GM18519 (cell line): ENCODE data around the gene EZH1.
"Not testable (repeated sequence)": the region's sequence is repeated elsewhere in the genome, so short reads cannot be mapped to it uniquely, and the experiment has no call there.

Source experiments
- ATAC-seq: cut with Tn5 transposase; IDR thresholded peaks from one replicate; pipeline ENCODE4 v1.9.1; 2021; ENCODE audit warnings: mild to moderate bottlenecking, moderate library complexity; ENCODE audit not compliant: unreplicated experiment, low FRiP score

The EZH1 gene

GRCh38 chr17:42773290-42774035, 28.6 kb upstream of the EZH1 start, which contains the start of gene VPS25:
Gene VPS25 (plus strand): TSS chr17:42773449. CDS start chr17:42773476, 27 bp downstream.
- ATAC-seq = no peak

DNA sequence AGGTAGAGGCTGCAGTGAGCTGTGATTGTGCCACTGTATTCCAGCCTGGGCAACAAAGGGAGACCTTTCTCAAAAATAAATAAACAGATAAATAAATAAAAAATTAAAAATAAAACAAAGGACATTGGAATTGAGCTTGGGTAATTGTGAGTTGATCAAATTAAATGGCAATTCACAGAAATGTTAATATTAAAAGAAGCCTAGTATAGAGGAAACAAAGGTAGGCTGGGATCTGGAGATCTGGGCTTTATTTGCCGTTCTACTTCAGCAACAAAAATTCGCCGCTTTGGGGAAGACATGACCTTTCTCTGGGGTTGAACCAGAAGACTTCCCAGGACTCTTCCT, 28.1 kb upstream of the EZH1 start:
- ATAC-seq = no peak

DNA sequence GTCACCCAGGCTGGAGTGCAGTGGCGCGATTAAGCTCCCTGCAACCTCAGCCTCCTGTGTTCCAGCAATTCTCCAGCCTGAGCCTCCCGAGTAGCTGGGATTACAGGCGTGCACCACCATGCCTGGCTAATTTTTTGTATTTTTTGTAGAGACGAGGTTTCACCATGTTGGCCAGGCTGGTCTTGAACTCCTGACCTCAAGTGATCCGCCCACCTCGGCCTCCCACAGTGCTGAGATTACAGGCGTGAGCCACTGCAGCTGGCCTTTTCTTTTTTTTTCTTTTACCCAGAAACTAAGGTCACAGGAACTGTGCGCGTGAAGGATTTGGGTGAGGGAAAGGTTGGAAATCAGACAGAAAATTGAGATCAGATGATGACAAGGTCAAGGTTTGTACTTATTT, 25.1 kb upstream of the EZH1 start:
- not testable (repeated sequence) for ATAC-seq

DNA sequence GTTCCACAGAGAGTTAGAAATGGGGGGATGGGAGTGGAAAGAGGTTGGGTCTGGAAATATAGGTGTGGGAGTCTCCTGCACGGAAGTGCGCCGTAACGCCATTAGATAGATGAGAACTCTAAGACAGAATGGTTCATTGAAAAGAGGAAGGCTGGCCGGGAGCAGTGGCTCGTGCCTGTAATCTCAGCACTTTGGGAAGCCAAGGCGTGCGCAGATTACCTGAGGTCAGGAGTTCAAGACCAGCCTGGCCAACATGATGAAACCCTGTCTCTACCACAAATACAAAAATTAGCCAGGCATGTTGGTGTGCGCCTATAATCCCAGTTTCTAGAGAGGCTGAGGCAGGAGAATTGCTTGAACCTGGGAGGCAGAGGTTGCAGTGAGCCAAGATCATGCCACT, 23.2 kb upstream of the EZH1 start:
- ATAC-seq = not testable (repeated sequence)

DNA sequence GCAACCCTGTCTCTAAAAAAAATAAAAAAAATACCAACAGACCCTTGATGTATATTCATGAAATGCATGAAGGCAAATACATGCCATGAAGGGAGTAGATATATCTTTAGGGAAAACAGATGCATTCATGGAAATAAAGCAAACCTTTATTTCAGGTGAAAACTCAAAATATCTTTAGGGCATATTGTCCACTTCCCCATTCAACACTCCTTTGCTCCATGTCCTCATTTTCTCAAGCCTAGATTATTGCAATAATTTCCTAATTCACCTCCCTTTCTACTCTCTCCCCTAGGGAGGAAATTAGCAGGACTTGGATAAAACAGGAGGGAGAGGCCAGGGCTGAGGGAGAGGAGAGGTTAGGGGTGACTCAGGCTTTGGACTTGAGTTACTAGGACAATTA, 22.7 kb upstream of the EZH1 start:
- no peak for ATAC-seq

- no peak for ATAC-seq
These were observed 21.3 kb upstream of the EZH1 start for GRCh38 chr17:42766124-42766523.

DNA sequence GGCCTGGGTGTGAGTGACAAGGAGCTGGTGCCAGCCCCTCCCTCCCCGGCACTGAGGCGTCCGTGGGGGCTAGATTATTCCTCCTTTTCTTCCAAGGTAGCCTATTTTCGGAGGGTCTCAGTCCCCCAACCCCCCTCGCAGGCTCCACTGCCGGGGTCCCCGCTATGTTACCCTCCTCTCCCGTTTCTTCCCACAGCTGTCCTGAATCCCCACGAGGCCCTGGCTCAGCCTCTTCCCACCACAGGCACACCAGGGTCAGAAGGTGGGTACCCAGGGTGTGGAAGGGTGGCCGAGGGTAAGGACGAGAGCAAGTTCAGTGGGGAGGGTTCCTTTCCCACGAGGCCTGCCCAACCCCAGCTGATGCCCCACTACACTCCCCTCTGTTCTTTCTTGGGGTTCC, 16.8 kb upstream of the EZH1 start:
- ATAC-seq = no peak

GRCh38 chr17:42760652-42761581, 16.1 kb upstream of the EZH1 start, which contains the start of gene RAMP2:
Gene RAMP2 (plus strand): TSS chr17:42761227. CDS start chr17:42761262, 35 bp downstream.
- no peak for ATAC-seq

DNA sequence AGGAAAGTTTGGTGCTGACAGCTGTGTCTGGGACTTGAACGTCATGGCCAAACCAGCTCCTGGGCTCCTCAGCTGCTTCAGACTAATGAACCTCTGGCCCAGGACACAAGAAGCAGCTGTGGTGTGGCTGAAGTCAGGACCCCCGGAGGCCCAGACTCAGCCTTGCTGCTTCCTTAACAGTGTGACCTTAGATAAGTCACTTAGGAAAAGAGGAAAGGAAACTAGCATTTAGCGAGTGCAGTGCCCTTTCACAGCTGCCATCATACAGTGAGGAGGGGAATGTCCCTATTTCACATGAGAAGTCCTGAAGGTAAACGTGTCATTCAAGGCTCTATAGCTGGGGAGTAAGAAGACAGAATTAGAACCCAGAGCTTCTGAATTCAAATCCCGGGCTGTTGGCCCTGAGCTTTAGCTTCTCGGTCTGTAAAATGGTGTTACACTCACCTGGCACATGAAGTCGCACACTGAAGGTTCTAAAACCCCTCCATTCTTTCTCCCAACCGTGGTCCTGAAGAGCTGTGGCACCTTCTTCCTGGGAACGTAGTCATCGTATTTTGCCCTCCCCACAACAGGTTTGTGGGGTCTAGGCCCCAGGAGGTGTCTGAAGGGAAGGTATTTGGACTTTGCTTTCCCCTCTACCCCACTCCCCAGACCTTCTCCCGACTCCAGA, 15.3 kb upstream of the EZH1 start:
- no peak for ATAC-seq

GRCh38 chr17:42754782-42755181, 9.9 kb upstream of the EZH1 start:
- ATAC-seq = no peak

GRCh38 chr17:42751628-42752027, 6.8 kb upstream of the EZH1 start:
- ATAC-seq = no peak

DNA sequence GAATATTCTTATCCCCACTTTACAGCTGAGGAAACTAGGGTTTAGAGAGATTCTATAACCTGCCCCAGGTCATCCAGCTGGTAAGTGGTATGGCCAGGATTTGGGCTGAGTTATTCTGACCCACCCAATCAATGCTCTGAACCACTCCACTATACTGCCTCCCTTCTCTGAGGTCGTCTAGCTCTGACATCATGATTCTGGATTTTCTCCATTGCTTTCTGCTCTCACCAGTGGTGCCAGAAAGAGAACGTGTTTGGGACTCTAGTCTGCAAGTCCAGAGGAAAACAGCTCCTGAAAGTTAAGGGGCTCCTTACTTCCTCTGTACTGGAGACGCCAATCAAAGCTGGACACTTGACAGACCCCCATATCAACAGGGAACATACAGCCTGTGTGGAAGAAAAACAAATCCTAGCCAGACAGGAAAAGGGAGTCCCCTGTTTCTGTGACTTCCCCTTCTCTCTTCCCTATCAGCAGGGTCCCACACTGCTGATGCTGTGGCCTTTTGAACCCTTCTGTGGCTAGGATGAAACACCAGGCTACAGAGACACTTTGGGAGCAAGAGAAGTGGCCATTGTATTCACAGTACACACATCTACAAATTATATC, 6.0 kb upstream of the EZH1 start:
- ATAC-seq = no peak

DNA sequence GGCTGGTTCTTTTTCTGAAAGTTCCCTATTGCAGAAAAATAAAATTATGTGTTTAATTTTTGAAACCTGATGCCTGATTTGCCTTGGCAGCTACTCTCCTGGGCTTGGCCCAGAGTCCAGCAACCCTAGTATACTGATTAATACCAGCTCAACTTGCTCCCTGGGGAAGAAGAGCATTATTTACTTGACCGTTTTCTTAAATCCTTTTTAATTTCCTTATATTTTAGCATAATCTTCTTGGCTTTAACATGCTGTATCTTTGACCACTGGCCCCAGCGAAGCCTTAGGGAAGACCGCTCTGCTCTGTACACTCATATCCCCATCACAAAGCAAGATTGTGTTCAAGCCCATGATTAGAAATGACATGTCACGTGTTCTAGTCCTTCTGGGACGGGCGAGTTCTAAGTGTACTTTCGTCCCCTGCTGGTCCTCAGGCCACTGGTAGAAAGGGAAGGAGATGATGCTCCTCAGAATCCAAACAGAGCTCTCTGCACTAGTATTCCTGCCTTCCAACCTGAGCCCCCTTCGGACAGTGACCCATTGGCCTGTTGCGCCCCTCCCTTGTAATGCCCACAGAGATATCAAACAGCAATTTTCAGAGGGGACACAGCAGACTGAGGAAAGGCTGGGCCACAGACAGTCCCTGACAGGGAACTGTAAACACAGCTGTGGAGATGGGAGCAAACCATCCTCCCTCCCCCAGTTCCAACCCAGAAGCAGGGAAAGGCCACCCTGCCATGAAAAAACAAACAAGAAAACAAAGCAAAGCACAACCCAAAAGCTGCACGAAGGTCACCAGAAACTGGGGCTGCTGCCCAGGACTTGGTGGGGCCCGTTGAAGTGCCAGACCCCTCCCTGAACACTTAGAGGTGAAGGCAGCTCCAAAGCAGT, 4.3 kb upstream of the EZH1 start:
- no peak for ATAC-seq

GRCh38 chr17:42748202-42748907, 3.5 kb upstream of the EZH1 start:
- ATAC-seq = no peak

DNA sequence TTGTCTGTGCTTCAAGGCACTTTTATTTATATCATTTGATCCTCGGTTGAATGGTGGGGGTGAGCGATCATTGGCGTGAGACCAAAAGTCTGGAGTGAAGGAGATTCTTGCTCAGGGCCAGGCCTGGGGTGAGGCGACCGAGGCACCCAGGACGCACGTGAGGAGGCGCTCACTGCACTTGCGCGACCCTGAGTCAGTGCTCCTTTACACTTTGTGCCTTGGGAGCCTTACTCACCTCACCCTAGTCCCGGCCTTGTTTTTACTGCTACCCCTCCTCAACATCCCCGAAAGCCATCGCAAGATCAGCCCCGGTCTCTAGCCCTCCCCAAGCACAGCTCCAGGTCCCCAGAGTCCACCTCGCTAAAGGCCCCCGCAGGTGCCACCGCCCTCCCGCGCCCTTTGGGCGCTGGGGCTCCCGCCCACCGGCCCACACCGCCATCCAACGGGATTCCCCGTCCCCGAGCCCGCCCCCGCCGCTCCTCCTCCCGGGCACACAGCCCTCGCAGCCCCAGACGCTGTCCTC, 496 bp downstream of the EZH1 start:
- ATAC-seq = peak; percentile 6

GRCh38 chr17:42743595-42744282, 1.1 kb downstream of the EZH1 start:
- no peak for ATAC-seq

DNA sequence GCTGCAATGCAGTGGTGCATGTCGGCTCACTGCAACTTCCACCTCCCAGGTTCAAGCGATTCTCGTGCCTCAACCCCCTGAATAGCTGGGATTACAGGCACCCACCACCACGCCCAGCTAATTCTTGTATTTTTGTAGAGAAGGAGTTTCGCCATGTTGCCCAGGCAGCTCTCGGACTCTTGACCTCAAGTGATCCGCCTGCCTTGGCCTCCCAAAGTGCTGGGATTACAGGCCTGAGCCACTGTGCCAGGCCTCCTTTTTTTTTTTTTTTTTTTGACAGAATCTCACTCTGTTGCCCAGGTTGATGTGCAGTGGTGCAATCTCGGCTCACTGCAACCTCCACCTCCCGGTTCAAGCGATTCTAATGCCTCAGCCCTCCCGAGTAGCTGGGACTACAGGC, 1.9 kb downstream of the EZH1 start:
- not testable (repeated sequence) for ATAC-seq

GRCh38 chr17:42740699-42741098, 4.1 kb downstream of the EZH1 start:
- ATAC-seq = no peak
